Activated CD4-positive, alpha-beta T cell treated with anti-CD3 and anti-CD28 coated beads, Interleukin-2, amount 10 ng/mL, durations not matched to agents 7 days and 5 days (primary cell): ENCODE data around the gene CSH1. TPM values are rescaled to one million over a fixed set of nuclear protein-coding genes. Genes with fewer than 3 reads are reported as not detected.
A peak's percentile ranks its signal among the peaks of the same experiment; 100 is the strongest.
"Not testable (repeated sequence)": the region's sequence is repeated elsewhere in the genome, so short reads cannot be mapped to it uniquely, and the experiment has no call there.

Source experiments
- CTCF ChIA-PET: fragments of 350-600 bp; sonication (Branson Sonifier 250); formaldehyde crosslinking; loops from one replicate; lab custom pipeline; 2021; ENCODE audit warnings: antibody characterized with exemption; lab: Charles Lee
- POLR2A ChIA-PET: fragments of 350-600 bp; sonication (Branson Sonifier 250); formaldehyde crosslinking; loops from one replicate; lab custom pipeline; 2021; ENCODE audit warnings: antibody characterized with exemption; lab: Charles Lee
- DNase-seq: peaks from one replicate; pipeline ENCODE4 v3.0.0-alpha.2; 2020
- H3K27ac Mint-ChIP-seq: one replicate; pipeline ENCODE4 v1.8.0; 2021; ENCODE audit warnings: mild to moderate bottlenecking, moderate library complexity, mixed read lengths
- H3K27me3 Mint-ChIP-seq: one replicate; pipeline ENCODE4 v1.8.0; 2021; ENCODE audit warnings: mixed read lengths
- H3K36me3 Mint-ChIP-seq: one replicate; pipeline ENCODE4 v1.8.0; 2021; ENCODE audit warnings: low read depth, mixed read lengths
- H3K4me1 Mint-ChIP-seq: one replicate; pipeline ENCODE4 v1.8.0; 2021; ENCODE audit warnings: mixed read lengths
- H3K4me3 Mint-ChIP-seq: one replicate; pipeline ENCODE4 v1.8.0; 2021; ENCODE audit warnings: mild to moderate bottlenecking, moderate library complexity, mixed read lengths
- H3K9me3 Mint-ChIP-seq: one replicate; pipeline ENCODE4 v1.8.0; 2021; ENCODE audit warnings: mixed read lengths
- total RNA-seq, 2 experiments: library from RNA; stranded (reverse); gene quantifications; one replicate each; pipeline ENCODE4 v1.2.3, GENCODE V29; 2021

CSH1 gene
- not detected for total RNA-seq

DNA sequence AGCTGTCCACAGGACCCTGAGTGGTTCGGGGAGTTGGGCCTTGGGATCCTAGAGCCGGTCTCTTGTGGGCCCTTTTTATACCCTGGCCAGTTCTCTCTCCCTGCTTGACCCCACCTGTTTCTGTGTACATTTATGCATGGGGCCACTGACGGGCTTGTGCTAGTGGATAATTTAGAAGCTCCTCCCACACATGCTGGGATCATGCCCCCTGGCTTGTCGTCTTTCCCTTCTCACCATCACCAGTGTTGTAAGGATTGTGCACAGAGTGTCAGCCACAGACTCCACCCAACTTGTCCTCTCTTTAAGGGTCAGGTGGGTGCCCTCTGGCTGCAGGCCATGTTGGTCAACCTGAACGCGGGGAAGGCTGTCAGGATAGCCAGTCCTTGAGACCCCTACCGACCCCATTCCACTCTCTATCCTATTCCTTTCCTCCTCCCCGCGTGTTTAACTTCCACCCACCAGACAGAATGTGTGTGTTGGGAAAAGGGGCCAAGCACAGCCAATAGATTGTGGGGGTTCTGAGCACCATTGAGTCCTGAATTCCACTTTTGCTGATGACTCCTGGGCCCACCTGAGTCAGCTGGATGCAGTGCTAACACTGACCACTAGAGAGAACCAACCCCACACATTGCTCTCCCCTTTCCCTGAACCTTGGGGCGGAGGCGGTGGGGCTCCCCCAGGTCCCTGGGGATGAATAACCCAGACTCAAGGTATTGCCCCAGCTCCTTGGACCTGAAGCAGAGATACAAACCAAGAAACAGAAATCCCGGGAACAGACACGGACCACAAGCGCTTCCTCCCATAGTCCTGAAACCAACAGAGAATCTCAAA is at the start of gene CSH1:
Gene CSH1 (minus strand): TSS at position 51 of the 831 bp plus-strand sequence. CDS start 63 bp downstream, outside the sequence.
- POLR2A ChIA-PET, DNase-seq, CTCF ChIA-PET, H3K4me3 Mint-ChIP-seq, H3K9me3 Mint-ChIP-seq, H3K4me1 Mint-ChIP-seq, H3K36me3 Mint-ChIP-seq, H3K27ac Mint-ChIP-seq: not testable (repeated sequence)
- peaks cover 21% of the 10 kb centered on the region for H3K27me3 Mint-ChIP-seq

DNA sequence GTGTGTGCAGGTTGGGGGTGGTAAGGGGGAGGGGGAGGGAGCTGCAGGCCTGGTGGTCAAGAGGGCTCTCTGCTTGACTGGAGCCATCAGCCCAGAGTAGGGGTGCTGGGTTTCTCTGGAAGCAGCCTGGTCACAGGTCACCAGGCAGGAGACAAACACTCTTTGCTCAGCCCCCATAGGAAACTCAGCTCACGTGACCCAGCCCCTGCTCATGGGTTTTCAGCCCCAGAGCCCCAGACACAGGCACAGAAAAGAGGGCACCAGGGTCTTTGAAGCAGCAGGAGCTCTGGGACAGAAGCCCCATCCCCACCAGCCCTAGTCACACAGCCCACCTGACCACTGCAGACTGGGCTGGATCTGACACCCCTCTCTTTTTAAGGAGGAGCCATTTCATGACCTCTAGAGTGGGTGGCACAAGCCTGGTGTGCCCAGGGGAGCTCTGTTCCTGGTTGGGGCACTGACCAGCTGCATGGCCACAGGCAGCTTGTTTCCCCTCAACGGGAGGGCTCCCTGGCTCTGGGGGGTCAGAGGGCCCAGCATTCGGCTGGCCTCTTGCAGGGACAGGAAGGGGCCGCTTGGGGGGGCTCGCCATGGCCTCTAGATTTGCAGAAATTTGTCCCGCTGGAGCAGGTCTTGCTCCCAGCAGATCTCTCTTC is 49.5 kb upstream of the CSH1 start:
- Mint-ChIP-seq H3K4me1 (peaks cover 18% of the 10 kb centered on the region), H3K36me3 (no peaks in the 10 kb centered on the region), H3K27ac (no peak overlapping the region), H3K27me3 (peaks cover 11% of the 10 kb centered on the region), H3K4me3 (no peak overlapping the region), H3K9me3 (no peaks in the 10 kb centered on the region)
- ChIA-PET POLR2A (no interaction called here), CTCF (interaction anchor here (0.7 to 3.1 kb wide), 31 partner anchors 8 to 249 kb away, joined by 3 to 38 read pairs (median 5); partner anchors contain the start of genes CD79B, GH1, ICAM2 and PRR29)
- DNase-seq: no peak

DNA sequence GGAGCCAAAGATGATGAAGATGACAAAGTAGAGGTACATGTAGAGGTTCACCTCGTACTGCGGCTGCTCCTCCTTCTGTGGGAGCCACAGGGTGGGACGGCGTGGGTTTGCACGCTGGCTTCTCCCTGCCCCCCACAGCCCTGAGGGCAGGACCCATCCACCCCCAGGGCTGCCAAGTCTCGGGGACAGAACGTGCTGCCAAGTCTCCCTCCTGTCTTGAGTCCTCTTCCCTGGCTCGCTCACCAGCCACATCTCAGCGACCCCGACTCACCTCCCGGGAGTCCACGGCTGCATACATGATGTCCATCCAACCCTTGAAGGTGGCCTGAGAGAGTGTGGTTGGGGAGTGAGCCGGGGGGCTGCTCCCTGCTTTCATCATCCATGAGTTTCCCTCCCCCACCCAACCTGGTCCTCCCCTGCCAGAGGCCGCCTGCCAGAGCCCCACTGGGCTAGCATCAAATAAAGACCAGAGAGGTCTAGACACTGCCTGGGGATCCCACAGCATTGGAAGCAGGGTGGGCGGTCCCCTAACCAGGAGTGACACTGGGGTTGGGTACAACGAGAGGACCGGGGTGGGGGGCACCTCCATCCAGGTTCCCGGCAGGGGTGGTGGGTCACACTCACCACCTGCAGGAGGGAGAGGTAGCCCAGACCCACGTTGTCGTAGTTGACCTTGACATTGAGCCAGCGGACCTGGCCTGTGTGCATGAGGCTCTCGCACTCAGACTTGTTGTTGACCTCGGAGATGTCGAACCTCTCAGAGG is 48.5 kb upstream of the CSH1 start:
- H3K27me3 Mint-ChIP-seq: peaks cover 11% of the 10 kb centered on the region
- ChIA-PET POLR2A (no interaction called here), CTCF (interaction anchor here (1.2 to 3.2 kb wide), 6 partner anchors 9 to 41 kb away, joined by 3 to 38 read pairs (median 10); partner anchors contain the start of gene CD79B)
- H3K4me3 Mint-ChIP-seq: no peak overlapping the region
- H3K27ac Mint-ChIP-seq: peak overlapping the region; percentile 69
- peaks cover 18% of the 10 kb centered on the region for H3K4me1 Mint-ChIP-seq
- DNase-seq: no peak
- no peaks in the 10 kb centered on the region for H3K9me3 Mint-ChIP-seq
- no peaks in the 10 kb centered on the region for H3K36me3 Mint-ChIP-seq

DNA sequence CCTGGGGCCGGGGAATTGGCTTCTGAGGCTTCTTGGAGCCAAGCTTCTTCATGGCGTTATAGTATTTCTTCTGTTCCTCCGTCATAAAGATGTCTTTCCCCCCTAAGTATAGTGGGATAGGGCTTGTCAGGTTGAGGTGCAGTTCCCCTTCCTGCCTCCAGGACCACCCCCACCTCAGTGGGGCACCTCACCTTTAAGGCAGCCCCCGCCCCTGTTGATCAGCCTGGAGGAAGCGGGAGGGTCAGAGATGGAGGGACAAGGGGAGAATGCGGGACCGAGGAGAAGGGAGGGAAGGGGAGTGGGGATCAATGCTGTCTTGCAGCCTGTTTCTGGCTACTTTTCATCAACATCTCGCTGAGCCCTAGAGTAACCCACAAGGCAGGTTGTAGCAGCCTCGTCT is 47.4 kb upstream of the CSH1 start:
- POLR2A ChIA-PET: no interaction called here

DNA sequence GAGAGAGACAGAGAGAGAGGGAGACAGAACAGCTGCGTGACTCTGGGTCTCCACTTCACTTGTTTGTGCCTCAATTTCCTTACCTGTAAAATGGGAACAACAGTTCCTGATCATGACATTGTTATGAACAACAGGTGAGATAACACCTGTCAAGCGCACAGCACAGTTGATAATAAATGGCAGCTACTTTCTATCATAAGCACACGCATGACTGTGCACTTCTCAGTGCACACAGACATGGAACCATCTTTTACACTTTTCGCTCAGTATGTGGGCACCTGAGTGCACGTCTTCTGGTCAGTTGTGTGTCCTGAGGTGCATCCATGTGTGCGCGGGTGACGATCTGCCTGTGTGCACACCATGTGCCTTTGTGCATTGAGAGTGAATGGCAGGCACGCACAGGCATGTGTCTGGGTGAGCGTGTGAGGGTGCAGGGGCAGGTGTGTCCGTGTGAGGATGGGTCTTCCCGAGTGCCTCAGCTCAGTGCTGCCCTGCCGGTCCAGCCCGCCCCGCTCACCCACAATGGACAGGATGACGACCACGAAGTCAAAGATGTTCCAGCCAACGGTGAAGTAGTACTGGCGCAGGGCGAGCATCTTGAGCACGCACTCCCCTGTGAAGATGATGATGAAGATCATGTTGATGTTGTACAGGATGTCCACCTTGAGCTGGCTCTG is 46.1 kb upstream of the CSH1 start:
- ChIA-PET POLR2A (no interaction called here), CTCF (interaction anchor here (0.6 to 3.2 kb wide), 5 partner anchors 10 to 83 kb away, joined by 3 to 11 read pairs (median 4); partner anchors contain the start of gene CD79B)
- no peaks in the 10 kb centered on the region for H3K36me3 Mint-ChIP-seq
- H3K9me3 Mint-ChIP-seq: no peaks in the 10 kb centered on the region
- H3K27ac Mint-ChIP-seq: peak overlapping the region; percentile 5
- no peak for DNase-seq
- peaks cover 31% of the 10 kb centered on the region for H3K4me1 Mint-ChIP-seq
- peaks cover 11% of the 10 kb centered on the region for H3K27me3 Mint-ChIP-seq
- no peak overlapping the region for H3K4me3 Mint-ChIP-seq

More for the DNA sequence above, 47.4 kb upstream of the CSH1 start:
- H3K4me1 Mint-ChIP-seq: peaks cover 24% of the 10 kb centered on the region
- CTCF ChIA-PET: interaction anchor here (0.6 to 3.2 kb wide), 3 partner anchors 12 to 24 kb away, joined by 3 to 11 read pairs (median 7); partner anchors contain the start of gene CD79B
- H3K9me3 Mint-ChIP-seq: no peaks in the 10 kb centered on the region
- H3K27ac Mint-ChIP-seq: peak overlapping the region; percentile 41
- no peaks in the 10 kb centered on the region for H3K36me3 Mint-ChIP-seq
- DNase-seq: no peak
- H3K4me3 Mint-ChIP-seq: no peak overlapping the region
- H3K27me3 Mint-ChIP-seq: peaks cover 11% of the 10 kb centered on the region

DNA sequence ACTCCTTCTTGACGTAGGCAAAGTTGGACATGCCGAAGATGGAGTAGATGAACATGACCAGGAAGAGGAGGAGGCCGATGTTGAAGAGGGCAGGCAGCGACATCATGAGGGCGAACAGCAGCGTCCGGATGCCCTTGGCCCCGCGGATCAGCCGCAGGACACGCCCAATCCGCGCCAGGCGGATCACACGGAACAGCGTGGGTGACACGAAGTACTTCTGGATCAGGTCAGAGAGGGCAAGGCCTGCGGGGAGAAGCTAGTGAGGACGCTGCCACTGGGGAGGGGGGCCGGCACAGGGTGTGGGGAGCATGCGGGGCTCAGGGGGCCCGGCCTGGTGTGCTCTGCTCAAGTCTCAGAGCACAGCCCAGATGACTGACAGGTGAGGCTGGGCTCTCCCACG is 45.4 kb upstream of the CSH1 start:
- H3K27ac Mint-ChIP-seq: no peak overlapping the region
- no peak for DNase-seq
- ChIA-PET CTCF (interaction anchor here (0.6 to 3.2 kb wide), 6 partner anchors 10 to 83 kb away, joined by 3 to 11 read pairs (median 4); partner anchors contain the start of gene CD79B), POLR2A (no interaction called here)
- H3K27me3 Mint-ChIP-seq: peaks cover 11% of the 10 kb centered on the region
- H3K36me3 Mint-ChIP-seq: no peaks in the 10 kb centered on the region
- H3K4me1 Mint-ChIP-seq: peaks cover 29% of the 10 kb centered on the region
- no peaks in the 10 kb centered on the region for H3K9me3 Mint-ChIP-seq
- H3K4me3 Mint-ChIP-seq: no peak overlapping the region

DNA sequence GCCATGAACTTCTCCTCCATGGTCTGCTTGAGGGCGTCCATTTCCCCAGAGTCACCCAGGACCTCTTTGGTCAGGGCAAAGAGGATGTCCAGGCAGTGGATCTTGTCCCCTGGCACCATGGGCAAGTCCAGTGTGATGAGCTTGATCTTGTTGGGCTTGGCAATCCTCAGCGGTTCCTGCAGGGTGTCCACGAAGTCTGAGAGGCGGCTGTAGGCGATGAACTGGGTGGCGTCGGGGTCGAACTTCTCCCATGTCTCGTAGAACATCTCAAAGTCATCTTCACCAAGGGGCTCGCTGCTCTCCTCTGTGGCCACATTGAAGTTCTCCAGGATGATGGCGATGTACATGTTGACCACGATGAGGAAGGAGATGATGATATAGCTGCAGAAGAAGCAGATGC is 44.8 kb upstream of the CSH1 start:
- Mint-ChIP-seq H3K27me3 (peaks cover 11% of the 10 kb centered on the region), H3K4me3 (no peak overlapping the region), H3K36me3 (no peaks in the 10 kb centered on the region), H3K9me3 (no peaks in the 10 kb centered on the region), H3K4me1 (peaks cover 23% of the 10 kb centered on the region), H3K27ac (no peak overlapping the region)
- no peak for DNase-seq
- ChIA-PET POLR2A (no interaction called here), CTCF (interaction anchor here (0.9 to 2.5 kb wide), 3 partner anchors 12 to 49 kb away, joined by 4 to 8 read pairs (median 7); no protein-coding TSS in a partner anchor)

DNA sequence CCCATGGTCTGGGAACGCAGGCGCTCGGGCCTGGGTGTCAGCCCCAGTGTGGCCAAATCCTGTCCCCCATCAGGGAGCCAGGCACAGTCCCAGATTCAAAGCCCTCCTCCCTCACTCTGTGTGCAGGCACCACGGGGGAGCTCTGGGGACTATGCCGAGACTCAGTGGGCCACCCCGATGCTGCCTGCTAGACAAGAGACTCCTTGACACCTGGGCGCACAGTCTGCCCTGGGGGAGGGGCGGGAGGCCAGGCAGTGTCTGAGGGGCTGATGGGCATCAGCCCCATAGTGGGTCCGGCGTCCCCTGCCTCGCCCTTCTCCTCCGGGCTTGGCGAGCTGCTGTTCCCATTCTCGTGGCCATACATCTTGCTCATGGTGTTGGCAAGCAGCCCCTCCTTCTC is 44.2 kb upstream of the CSH1 start:
- ChIA-PET CTCF (interaction anchor here (1.0 to 2.0 kb wide), 3 partner anchors 10 to 21 kb away, joined by 3 to 8 read pairs (median 3); no protein-coding TSS in a partner anchor), POLR2A (no interaction called here)
- no peaks in the 10 kb centered on the region for H3K9me3 Mint-ChIP-seq
- peaks cover 11% of the 10 kb centered on the region for H3K27me3 Mint-ChIP-seq
- no peaks in the 10 kb centered on the region for H3K36me3 Mint-ChIP-seq
- H3K4me1 Mint-ChIP-seq: peaks cover 20% of the 10 kb centered on the region
- no peak overlapping the region for H3K27ac Mint-ChIP-seq
- no peak for DNase-seq
- no peak overlapping the region for H3K4me3 Mint-ChIP-seq

DNA sequence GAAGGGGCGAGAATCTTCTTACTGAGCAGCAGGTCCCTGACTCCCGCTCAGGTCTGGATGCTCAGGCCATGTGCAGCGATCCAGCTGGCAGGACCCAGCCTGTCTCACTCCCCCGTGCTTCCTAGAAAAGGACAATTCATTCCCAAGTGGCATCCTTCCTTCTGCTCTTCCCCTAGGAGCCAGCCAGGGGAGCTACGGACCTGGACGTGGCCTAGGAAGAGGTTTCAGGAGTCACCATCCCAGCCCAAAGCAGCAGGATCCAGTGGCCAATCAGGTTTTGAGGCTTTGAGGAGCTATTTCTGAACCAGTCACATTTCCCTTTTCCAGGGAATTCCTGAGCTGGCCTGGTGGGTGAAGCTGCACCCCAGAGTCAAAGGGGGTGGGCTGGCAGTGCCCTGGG is 43.5 kb upstream of the CSH1 start:
- H3K4me1 Mint-ChIP-seq: peaks cover 17% of the 10 kb centered on the region
- no peak overlapping the region for H3K4me3 Mint-ChIP-seq
- no peak overlapping the region for H3K27ac Mint-ChIP-seq
- no peaks in the 10 kb centered on the region for H3K36me3 Mint-ChIP-seq
- ChIA-PET POLR2A (no interaction called here), CTCF (interaction anchor here (1.0 to 2.0 kb wide), 3 partner anchors 9 to 20 kb away, joined by 3 to 8 read pairs (median 3); no protein-coding TSS in a partner anchor)
- DNase-seq: no peak
- peaks cover 14% of the 10 kb centered on the region for H3K27me3 Mint-ChIP-seq
- no peaks in the 10 kb centered on the region for H3K9me3 Mint-ChIP-seq

DNA sequence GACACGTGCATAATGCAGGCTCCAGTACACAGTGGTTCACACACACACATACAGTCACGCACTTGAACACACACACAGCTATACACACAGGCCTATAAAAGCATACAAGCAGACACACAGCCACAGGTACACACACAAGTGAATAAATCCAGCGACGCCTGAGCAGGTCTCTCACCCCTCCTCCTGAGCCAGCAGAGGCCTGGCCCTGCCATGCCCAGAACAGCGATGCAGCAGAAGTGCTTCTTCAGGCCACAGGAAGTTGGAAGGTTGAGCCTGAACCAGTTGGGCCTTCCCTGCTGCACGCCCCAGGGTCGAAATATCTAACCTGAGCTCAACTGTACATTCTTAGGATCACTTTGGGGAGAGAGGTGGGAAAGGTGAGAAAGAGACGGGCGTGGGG is 43.0 kb upstream of the CSH1 start:
- POLR2A ChIA-PET: no interaction called here
- Mint-ChIP-seq H3K27ac (no peak overlapping the region), H3K4me1 (peaks cover 17% of the 10 kb centered on the region), H3K27me3 (peaks cover 12% of the 10 kb centered on the region), H3K36me3 (no peaks in the 10 kb centered on the region), H3K4me3 (no peak overlapping the region), H3K9me3 (no peaks in the 10 kb centered on the region)
- CTCF ChIA-PET: interaction anchor here (1.0 to 2.0 kb wide), 3 partner anchors 8 to 20 kb away, joined by 3 to 8 read pairs (median 3); no protein-coding TSS in a partner anchor
- no peak for DNase-seq

DNA sequence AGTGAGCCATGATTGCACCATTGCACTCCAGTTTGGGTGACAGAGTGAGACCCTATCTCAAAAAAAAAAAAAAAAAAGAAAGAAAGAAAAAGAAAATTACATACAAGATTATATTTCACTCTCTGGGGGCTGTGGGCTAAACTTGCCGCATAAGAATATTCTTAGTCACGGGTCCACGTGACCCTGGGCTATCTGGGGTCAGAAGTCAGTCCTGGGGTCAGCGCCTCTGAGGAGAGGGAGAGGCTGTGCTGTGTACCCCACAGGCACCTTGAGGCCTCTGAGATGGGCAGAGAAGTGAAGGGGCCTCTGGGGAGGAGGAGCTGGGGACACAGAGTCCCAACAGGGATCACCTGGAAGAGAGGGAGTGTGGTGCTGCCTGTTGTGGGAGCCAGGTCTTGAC is 41.5 kb upstream of the CSH1 start:
- H3K36me3 Mint-ChIP-seq: no peaks in the 10 kb centered on the region
- POLR2A ChIA-PET: no interaction called here
- peaks cover 9% of the 10 kb centered on the region for H3K27me3 Mint-ChIP-seq
- H3K27ac Mint-ChIP-seq: no peak overlapping the region
- DNase-seq: no peak
- peaks cover 21% of the 10 kb centered on the region for H3K4me1 Mint-ChIP-seq
- H3K4me3 Mint-ChIP-seq: no peak overlapping the region
- no peaks in the 10 kb centered on the region for H3K9me3 Mint-ChIP-seq
- CTCF ChIA-PET: interaction anchor here (0.6 kb wide), 1 partner anchor 342 kb away, joined by 4 read pairs; no protein-coding TSS in a partner anchor
